Suprapubic skin (tissue), 4 donors: ENCODE results near the gene MEGF9. TPM values are rescaled to one million over a fixed set of nuclear protein-coding genes. Genes with fewer than 3 reads are reported as not detected.

Source experiments
- DNase-seq, 2 donors: peaks; one replicate each; pipeline ENCODE4 v3.0.0-alpha.2; 2019; ENCODE audit warnings: low spot score in 2 of 2
- H3K27ac ChIP-seq: fragments of 200-600 bp; sonication (generic); one replicate; pipeline ENCODE4 v1.5.1; 2019
- H3K27me3 ChIP-seq: fragments of 200-600 bp; sonication (generic); one replicate; pipeline ENCODE4 v1.5.1; 2019
- H3K36me3 ChIP-seq: fragments of 200-600 bp; sonication (generic); one replicate; pipeline ENCODE4 v1.5.1; 2019
- H3K4me1 ChIP-seq: fragments of 200-600 bp; sonication (generic); one replicate; pipeline ENCODE4 v1.5.1; 2019
- H3K4me3 ChIP-seq: fragments of 200-600 bp; sonication (generic); one replicate; pipeline ENCODE4 v1.5.1; 2019; ENCODE audit warnings: mild to moderate bottlenecking
- H3K9me3 ChIP-seq: fragments of 200-600 bp; sonication (generic); one replicate; pipeline ENCODE4 v1.5.1; 2019
- EP300 ChIP-seq: sonication (generic); formaldehyde crosslinking; IDR thresholded peaks from one replicate; pipeline ENCODE4 v1.6.1; 2017; ENCODE audit warnings: antibody characterized with exemption
- POLR2A ChIP-seq, 2 donors: fragments of 450-650 bp; IDR thresholded peaks; one replicate each; pipeline ENCODE4 v1.6.1; 2017; ENCODE audit warnings: antibody characterized with exemption in 2 of 2, mild to moderate bottlenecking in 2 of 2, moderate library complexity in 2 of 2
- POLR2AphosphoS5 ChIP-seq, 3 donors: sonication (generic); formaldehyde crosslinking; IDR thresholded peaks; one replicate each; pipeline ENCODE4 v1.6.1; 2017; ENCODE audit warnings: antibody characterized with exemption in 3 of 3
- WGBS: methylation state at CpG from one replicate; pipeline ENCODE4 v1.1.5; 2018; 5-methylcytosine and 5-hydroxymethylcytosine counted together
- total RNA-seq, 4 donors: library from RNA; depleted of rRNA; stranded (reverse); fragments of >200 nt; gene quantifications; one replicate each; pipeline ENCODE4 v1.1.0, GENCODE V29; 2016
- TF ChIP-seq, protein P1 (sequence below), 2 donors: fragments of 200-600 bp in 1 of 2; fragments of 450-650 bp in 1 of 2; sonication (generic) in 1 of 2; IDR thresholded peaks; one replicate each; pipeline ENCODE4 v1.5.1; 2016 to 2019; ENCODE audit warnings: antibody characterized with exemption in 2 of 2, mild to moderate bottlenecking in 1 of 2, moderate library complexity in 1 of 2

MEGF9 gene
- total RNA-seq, 4 donors from 2014 or later, result 33.6 to 58.1 (median 46.0) TPM

DNA sequence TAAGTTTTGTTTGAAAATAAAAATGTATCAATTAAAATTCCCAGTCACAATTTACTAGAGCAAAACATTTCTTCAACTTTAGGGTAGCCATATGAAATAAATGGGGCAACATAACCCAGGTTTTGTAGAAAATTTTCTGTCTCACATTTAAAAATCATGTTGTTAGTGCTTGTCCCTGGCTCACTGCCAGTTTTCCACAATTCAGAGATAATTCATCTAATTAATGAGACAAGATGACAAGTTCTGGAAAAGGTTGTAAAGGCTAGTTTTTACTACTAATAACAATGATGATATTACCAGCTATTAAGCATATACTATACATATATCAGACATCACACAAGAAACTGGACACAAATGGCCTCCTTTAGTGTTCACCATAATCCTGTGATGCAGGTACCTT, 45.9 kb downstream of the MEGF9 start:
- Histone ChIP-seq H3K27ac (no peak overlapping the region), H3K4me3 (no peak overlapping the region), H3K9me3 (no peaks in the 10 kb centered on the region), H3K36me3 (no peaks in the 10 kb centered on the region), H3K27me3 (no peaks in the 10 kb centered on the region), H3K4me1 (peaks cover 11% of the 10 kb centered on the region)
- no peak for TF ChIP-seq POLR2AphosphoS5 (IDR thresholded peaks at IDR 0.05)
- TF ChIP-seq EP300, result no peak
- TF ChIP-seq, protein P1, sequence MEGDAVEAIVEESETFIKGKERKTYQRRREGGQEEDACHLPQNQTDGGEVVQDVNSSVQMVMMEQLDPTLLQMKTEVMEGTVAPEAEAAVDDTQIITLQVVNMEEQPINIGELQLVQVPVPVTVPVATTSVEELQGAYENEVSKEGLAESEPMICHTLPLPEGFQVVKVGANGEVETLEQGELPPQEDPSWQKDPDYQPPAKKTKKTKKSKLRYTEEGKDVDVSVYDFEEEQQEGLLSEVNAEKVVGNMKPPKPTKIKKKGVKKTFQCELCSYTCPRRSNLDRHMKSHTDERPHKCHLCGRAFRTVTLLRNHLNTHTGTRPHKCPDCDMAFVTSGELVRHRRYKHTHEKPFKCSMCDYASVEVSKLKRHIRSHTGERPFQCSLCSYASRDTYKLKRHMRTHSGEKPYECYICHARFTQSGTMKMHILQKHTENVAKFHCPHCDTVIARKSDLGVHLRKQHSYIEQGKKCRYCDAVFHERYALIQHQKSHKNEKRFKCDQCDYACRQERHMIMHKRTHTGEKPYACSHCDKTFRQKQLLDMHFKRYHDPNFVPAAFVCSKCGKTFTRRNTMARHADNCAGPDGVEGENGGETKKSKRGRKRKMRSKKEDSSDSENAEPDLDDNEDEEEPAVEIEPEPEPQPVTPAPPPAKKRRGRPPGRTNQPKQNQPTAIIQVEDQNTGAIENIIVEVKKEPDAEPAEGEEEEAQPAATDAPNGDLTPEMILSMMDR (IDR thresholded peaks at IDR 0.05), result no peak
- TF ChIP-seq POLR2A (IDR thresholded peaks at IDR 0.05), result no peak
- no peak for DNase-seq

DNA sequence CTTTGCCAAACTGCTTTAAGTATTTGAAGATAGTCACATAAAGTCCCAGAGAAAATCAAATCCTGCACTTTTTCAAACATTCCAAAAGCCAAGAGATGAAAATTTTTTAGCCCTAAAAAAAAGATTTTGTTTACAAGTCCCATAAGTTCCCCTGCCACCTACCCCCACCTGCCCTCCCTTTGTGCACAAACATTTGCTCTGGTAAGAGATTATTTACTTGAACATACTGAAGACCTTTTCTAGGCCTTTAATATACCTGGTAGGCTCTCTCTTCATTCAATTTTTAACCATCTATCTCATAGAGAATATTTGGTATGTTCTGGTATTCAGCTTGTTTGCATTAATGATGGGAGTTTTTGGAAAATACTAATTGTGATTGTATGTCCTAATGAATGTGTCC, 50.3 kb downstream of the MEGF9 start:
- Histone ChIP-seq H3K27ac (no peak overlapping the region), H3K27me3 (no peaks in the 10 kb centered on the region), H3K36me3 (no peaks in the 10 kb centered on the region), H3K9me3 (no peaks in the 10 kb centered on the region), H3K4me1 (peaks cover 12% of the 10 kb centered on the region), H3K4me3 (no peak overlapping the region)
- TF ChIP-seq, protein P1 (IDR thresholded peaks at IDR 0.05), result no peak
- no peak for DNase-seq

DNA sequence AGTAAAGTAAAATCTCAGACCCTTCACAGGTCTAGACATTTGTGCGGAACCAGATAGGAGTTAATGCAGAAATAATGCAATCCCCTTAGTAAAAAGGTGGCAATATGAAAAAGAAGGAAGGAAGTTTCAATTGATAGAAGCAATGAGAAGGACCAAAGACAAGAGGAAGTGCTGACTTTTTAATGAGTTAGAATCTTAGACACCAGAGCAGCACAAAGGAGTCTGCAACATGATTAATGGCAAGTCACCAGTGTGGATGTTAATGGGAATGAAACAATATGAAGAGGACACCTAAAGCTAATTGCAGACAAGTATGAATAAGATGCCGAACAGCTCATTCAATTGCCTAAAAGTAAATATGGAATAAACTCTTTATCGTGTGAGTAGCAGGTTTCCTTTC, 50.9 kb downstream of the MEGF9 start:
- Histone ChIP-seq H3K36me3 (no peaks in the 10 kb centered on the region), H3K9me3 (no peaks in the 10 kb centered on the region), H3K4me3 (no peak overlapping the region), H3K27ac (no peak overlapping the region), H3K4me1 (peaks cover 12% of the 10 kb centered on the region), H3K27me3 (no peaks in the 10 kb centered on the region)
- 77% methylated on average over 3 of the region's 3 CpGs for WGBS
- no peak for DNase-seq
- TF ChIP-seq EP300 (no peak), POLR2A (IDR thresholded peaks at IDR 0.05) (no peak), POLR2AphosphoS5 (IDR thresholded peaks at IDR 0.05) (no peak)
- TF ChIP-seq, protein P1 (IDR thresholded peaks at IDR 0.05), result no peak

DNA sequence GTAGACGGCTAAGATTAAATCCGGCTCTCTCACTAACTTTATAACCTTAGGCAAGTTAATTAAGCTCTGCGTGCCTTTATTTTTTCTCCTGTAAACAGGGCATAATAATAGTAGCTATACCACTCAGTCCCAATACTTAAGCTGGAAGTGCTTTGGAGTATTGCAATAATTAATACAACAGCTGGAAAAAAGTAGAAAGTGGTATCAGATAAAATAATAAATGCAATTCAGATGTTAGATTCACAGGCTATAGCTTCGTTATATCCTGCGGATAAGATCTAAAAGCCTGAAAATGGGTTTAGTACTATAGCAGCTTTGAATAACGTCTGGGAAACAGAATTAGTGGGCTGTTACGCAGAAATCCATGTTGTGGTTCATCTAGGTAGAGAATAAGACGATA, 51.8 kb downstream of the MEGF9 start:
- 94% methylated on average over 8 of the region's 8 CpGs for WGBS
- H3K4me3 ChIP-seq, result no peak overlapping the region
- no peaks in the 10 kb centered on the region for H3K36me3 ChIP-seq
- no peaks in the 10 kb centered on the region for H3K27me3 ChIP-seq
- H3K27ac ChIP-seq, result no peak overlapping the region
- H3K4me1 ChIP-seq, result peaks cover 9% of the 10 kb centered on the region
- no peak for DNase-seq
- no peaks in the 10 kb centered on the region for H3K9me3 ChIP-seq
- TF ChIP-seq, protein P1 (IDR thresholded peaks at IDR 0.05), result no peak
- TF ChIP-seq POLR2AphosphoS5 (IDR thresholded peaks at IDR 0.05), result no peak
- TF ChIP-seq POLR2A (IDR thresholded peaks at IDR 0.05), result no peak
- TF ChIP-seq EP300, result no peak

DNA sequence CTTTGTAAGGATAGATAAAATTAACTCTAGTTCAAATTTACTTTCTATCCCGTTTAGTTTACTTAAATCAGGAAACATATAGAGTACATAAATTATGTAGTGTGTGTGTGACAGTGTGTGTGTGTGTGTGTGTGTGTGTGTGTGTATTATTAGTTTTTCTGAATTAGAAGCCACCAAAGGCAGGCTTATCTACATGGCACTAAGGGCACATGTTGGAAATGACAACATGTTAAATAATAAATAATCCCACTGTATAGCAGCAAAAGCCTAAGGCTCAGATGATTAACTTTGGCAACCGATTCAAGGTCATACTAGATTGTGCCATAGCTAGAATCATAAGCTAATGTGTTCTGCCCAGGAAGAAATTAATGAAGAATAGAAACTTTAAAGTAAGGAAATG, 54.6 kb downstream of the MEGF9 start:
- DNase-seq, result no peak
- Histone ChIP-seq H3K27me3 (no peaks in the 10 kb centered on the region), H3K4me1 (peaks cover 18% of the 10 kb centered on the region), H3K36me3 (no peaks in the 10 kb centered on the region), H3K4me3 (no peak overlapping the region), H3K27ac (no peak overlapping the region), H3K9me3 (no peaks in the 10 kb centered on the region)
- 58% methylated on average over 2 of the region's 2 CpGs for WGBS
- no peak for TF ChIP-seq POLR2A (IDR thresholded peaks at IDR 0.05)
- TF ChIP-seq EP300, result no peak
- TF ChIP-seq POLR2AphosphoS5 (IDR thresholded peaks at IDR 0.05), result no peak
- TF ChIP-seq, protein P1 (IDR thresholded peaks at IDR 0.05), result no peak
